Measurements from ENCODE around the gene DENND4A. TPM values are rescaled to one million over a fixed set of nuclear protein-coding genes. Genes with fewer than 3 reads are reported as not detected.

Gene DENND4A
- total RNA-seq, 3 donors from 2014 or later (not counting 1 experiment from before 2014, with no cell fraction given): 65.8 to 84.6 (median 66.1) TPM

- ATAC-seq: no peak
- Histone ChIP-seq H3K4me3 (ENCODE audit: low read length) (no peak overlapping the region), H3K36me3 (ENCODE audit: control insufficient read depth, insufficient read depth, low read length) (peaks cover 59% of the 10 kb centered on the region), H3K9me3 (ENCODE audit: control insufficient read depth, insufficient read depth, low read length) (no peaks in the 10 kb centered on the region), H3K4me1 (ENCODE audit: control insufficient read depth, insufficient read depth, low read length) (no peaks in the 10 kb centered on the region), H3K27ac (ENCODE audit: low read length) (no peak overlapping the region), H3K27me3 (ENCODE audit: control insufficient read depth, insufficient read depth, low read length) (no peaks in the 10 kb centered on the region)
- Mint-ChIP-seq H3K4me3 (no peak overlapping the region), H3K27me3 (ENCODE audit: low read depth in 2 of 2) (no peaks in the 10 kb centered on the region), H3K9me3 (no peaks in the 10 kb centered on the region), H3K27ac (no peak overlapping the region), H3K36me3 (peaks cover 6% of the 10 kb centered on the region), H3K4me1 (peaks cover 0 to 1% of the 10 kb centered on the region in 2 donors)
- WGBS (ENCODE audit: insufficient coverage): 91% methylated on average over 3 of the region's 4 CpGs
- no peak for DNase-seq
- intact Hi-C loops (cut with micrococcal nuclease): no loop called here
- no peak for TF ChIP-seq CTCF (IDR thresholded peaks at IDR 0.05)
Observed at GRCh38 chr15:65655457-65655856, 136.6 kb downstream of the DENND4A start.

GRCh38 chr15:65655026-65655425, 137.1 kb downstream of the DENND4A start:
- peaks cover 55% of the 10 kb centered on the region for H3K36me3 ChIP-seq (ENCODE audit: control insufficient read depth, insufficient read depth, low read length)
- H3K9me3 ChIP-seq (ENCODE audit: control insufficient read depth, insufficient read depth, low read length): no peaks in the 10 kb centered on the region
- H3K4me3 Mint-ChIP-seq: no peak overlapping the region
- H3K27me3 ChIP-seq (ENCODE audit: control insufficient read depth, insufficient read depth, low read length): no peaks in the 10 kb centered on the region
- no peaks in the 10 kb centered on the region for H3K9me3 Mint-ChIP-seq
- no peak overlapping the region for H3K27ac Mint-ChIP-seq
- H3K27ac ChIP-seq (ENCODE audit: low read length): no peak overlapping the region
- 100% methylated on average over 1 of the region's 1 CpG for WGBS (ENCODE audit: insufficient coverage)
- peaks cover 0 to 5% of the 10 kb centered on the region in 2 donors for H3K4me1 Mint-ChIP-seq
- H3K36me3 Mint-ChIP-seq: peaks cover 1% of the 10 kb centered on the region
- H3K27me3 Mint-ChIP-seq (ENCODE audit: low read depth in 2 of 2): no peaks in the 10 kb centered on the region
- DNase-seq: no peak
- intact Hi-C loops (cut with micrococcal nuclease): no loop called here
- no peak overlapping the region for H3K4me3 ChIP-seq (ENCODE audit: low read length)
- H3K4me1 ChIP-seq (ENCODE audit: control insufficient read depth, insufficient read depth, low read length): no peaks in the 10 kb centered on the region
- TF ChIP-seq CTCF (IDR thresholded peaks at IDR 0.05): no peak
- no peak for ATAC-seq

GRCh38 chr15:65653801-65654521, 138.1 kb downstream of the DENND4A start:
- H3K4me3 ChIP-seq (ENCODE audit: low read length): no peak overlapping the region

More at GRCh38 chr15:65653801-65654521, 138.1 kb downstream of the DENND4A start:
- Histone ChIP-seq H3K36me3 (ENCODE audit: control insufficient read depth, insufficient read depth, low read length) (peaks cover 49% of the 10 kb centered on the region), H3K27me3 (ENCODE audit: control insufficient read depth, insufficient read depth, low read length) (no peaks in the 10 kb centered on the region), H3K4me1 (ENCODE audit: control insufficient read depth, insufficient read depth, low read length) (no peaks in the 10 kb centered on the region), H3K27ac (ENCODE audit: low read length) (no peak overlapping the region), H3K9me3 (ENCODE audit: control insufficient read depth, insufficient read depth, low read length) (no peaks in the 10 kb centered on the region)
- no peak for TF ChIP-seq CTCF (IDR thresholded peaks at IDR 0.05)
- Mint-ChIP-seq H3K27me3 (ENCODE audit: low read depth in 2 of 2) (no peaks in the 10 kb centered on the region), H3K4me1 (peaks cover 0 to 6% of the 10 kb centered on the region in 2 donors), H3K27ac (peak overlapping the region in 1 of 2 donors; percentile 37), H3K36me3 (no peaks in the 10 kb centered on the region), H3K9me3 (no peaks in the 10 kb centered on the region), H3K4me3 (no peak overlapping the region)
- ATAC-seq (peak in 1 of 3 donors; percentile 27), DNase-seq (no peak)
- 97% methylated on average over 5 of the region's 5 CpGs for WGBS (ENCODE audit: insufficient coverage)
- intact Hi-C loops (cut with micrococcal nuclease): no loop called here
